ENCODE results near the gene PTRHD1.

DNA sequence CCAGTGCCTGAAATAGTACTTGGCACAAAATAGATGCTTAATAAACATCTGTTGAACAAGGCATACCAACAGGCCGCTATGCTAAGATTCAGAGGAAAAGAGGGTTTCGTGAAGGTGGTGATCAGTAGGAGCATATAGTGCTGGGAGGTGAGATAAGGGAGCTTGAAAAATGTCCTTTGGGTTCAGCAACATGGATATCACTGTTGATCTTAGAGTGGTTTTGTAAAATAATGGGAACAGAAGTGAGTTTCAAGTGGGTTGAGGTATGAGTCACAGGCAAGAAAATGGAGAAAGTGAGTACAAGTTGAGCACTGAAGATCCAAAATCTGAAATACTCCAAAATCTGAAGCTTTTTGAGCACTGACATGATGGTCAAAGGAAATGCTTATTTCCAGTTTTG, 4.5 kb upstream of the PTRHD1 start:
- TF ChIP-seq POLR2A (IDR thresholded peaks at IDR 0.05): no peak
- TF ChIP-seq, protein P1, sequence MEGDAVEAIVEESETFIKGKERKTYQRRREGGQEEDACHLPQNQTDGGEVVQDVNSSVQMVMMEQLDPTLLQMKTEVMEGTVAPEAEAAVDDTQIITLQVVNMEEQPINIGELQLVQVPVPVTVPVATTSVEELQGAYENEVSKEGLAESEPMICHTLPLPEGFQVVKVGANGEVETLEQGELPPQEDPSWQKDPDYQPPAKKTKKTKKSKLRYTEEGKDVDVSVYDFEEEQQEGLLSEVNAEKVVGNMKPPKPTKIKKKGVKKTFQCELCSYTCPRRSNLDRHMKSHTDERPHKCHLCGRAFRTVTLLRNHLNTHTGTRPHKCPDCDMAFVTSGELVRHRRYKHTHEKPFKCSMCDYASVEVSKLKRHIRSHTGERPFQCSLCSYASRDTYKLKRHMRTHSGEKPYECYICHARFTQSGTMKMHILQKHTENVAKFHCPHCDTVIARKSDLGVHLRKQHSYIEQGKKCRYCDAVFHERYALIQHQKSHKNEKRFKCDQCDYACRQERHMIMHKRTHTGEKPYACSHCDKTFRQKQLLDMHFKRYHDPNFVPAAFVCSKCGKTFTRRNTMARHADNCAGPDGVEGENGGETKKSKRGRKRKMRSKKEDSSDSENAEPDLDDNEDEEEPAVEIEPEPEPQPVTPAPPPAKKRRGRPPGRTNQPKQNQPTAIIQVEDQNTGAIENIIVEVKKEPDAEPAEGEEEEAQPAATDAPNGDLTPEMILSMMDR (IDR thresholded peaks at IDR 0.05): no peak
- no peak for TF ChIP-seq POLR2AphosphoS5 (IDR thresholded peaks at IDR 0.05)
- TF ChIP-seq EP300 (IDR thresholded peaks at IDR 0.05): no peak

Data from stomach (tissue), 4 donors.